MCF 10A (cell line): ENCODE measurements around the gene AKR1E2. TPM values are rescaled to one million over a fixed set of nuclear protein-coding genes. Genes with fewer than 3 reads are reported as not detected.

Experiments used
- BruUV-seq: library from RNA; stranded (reverse); fragments of 400-500 nt; replicated peaks from 2 replicates; lab custom pipeline; 2021; lab: Mats Ljungman, UMichigan
- CTCF ChIA-PET: fragments of 300-600 bp; sonication (Branson Sonifier 250); formaldehyde crosslinking; extraction: SDS; loops from one replicate; lab custom pipeline; 2021; ENCODE audit warnings: antibody characterized with exemption, inconsistent platforms; lab: Yijun Ruan, JAX
- POLR2A ChIA-PET: fragments of 300-600, 350-650 bp; sonication (Branson Sonifier 250); formaldehyde crosslinking; extraction: SDS; loops from one replicate; lab custom pipeline; 2020; ENCODE audit warnings: antibody characterized with exemption, inconsistent platforms; lab: Yijun Ruan, JAX
- DNase-seq: peaks from one replicate; pipeline ENCODE4 v3.0.0-alpha.2; 2018; ENCODE audit not compliant: unreplicated experiment
- H3K27ac Mint-ChIP-seq: one replicate; pipeline ENCODE4 v1.8.0; 2022; ENCODE audit warnings: mild to moderate bottlenecking, low read depth, mixed read lengths; ENCODE audit not compliant: unreplicated experiment
- H3K27me3 Mint-ChIP-seq: one replicate; pipeline ENCODE4 v1.8.0; 2022; ENCODE audit warnings: mixed read lengths; ENCODE audit not compliant: insufficient read depth, unreplicated experiment
- H3K36me3 Mint-ChIP-seq: one replicate; pipeline ENCODE4 v1.8.0; 2022; ENCODE audit warnings: mild to moderate bottlenecking, moderate library complexity, mixed read lengths; ENCODE audit not compliant: insufficient read depth, unreplicated experiment
- H3K4me1 Mint-ChIP-seq: one replicate; pipeline ENCODE4 v1.8.0; 2022; ENCODE audit warnings: mixed read lengths; ENCODE audit not compliant: insufficient read depth, unreplicated experiment
- H3K4me3 Mint-ChIP-seq: one replicate; pipeline ENCODE4 v1.8.0; 2022; ENCODE audit warnings: mild to moderate bottlenecking, moderate library complexity, mixed read lengths; ENCODE audit not compliant: unreplicated experiment
- H3K9me3 Mint-ChIP-seq: one replicate; pipeline ENCODE4 v1.8.0; 2022; ENCODE audit warnings: mixed read lengths; ENCODE audit not compliant: unreplicated experiment
- intact Hi-C: fragments of 100-400 bp; cut with micrococcal nuclease; formaldehyde crosslinking; loops from 2 replicates; pipeline ENCODE4 v1.14.1; 2022
- total RNA-seq: library from RNA; stranded (reverse); gene quantifications from 2 replicates; pipeline ENCODE4 v1.2.3, GENCODE V29; 2022
- TF ChIP-seq, protein P1 (sequence below): fragments of 200-600 bp; IDR thresholded peaks from one replicate; pipeline ENCODE4 v1.8.0; 2022; ENCODE audit warnings: antibody characterized with exemption, mild to moderate bottlenecking; ENCODE audit not compliant: unreplicated experiment

AKR1E2 gene
- total RNA-seq, 1 experiment from 2014 or later: not detected

DNA sequence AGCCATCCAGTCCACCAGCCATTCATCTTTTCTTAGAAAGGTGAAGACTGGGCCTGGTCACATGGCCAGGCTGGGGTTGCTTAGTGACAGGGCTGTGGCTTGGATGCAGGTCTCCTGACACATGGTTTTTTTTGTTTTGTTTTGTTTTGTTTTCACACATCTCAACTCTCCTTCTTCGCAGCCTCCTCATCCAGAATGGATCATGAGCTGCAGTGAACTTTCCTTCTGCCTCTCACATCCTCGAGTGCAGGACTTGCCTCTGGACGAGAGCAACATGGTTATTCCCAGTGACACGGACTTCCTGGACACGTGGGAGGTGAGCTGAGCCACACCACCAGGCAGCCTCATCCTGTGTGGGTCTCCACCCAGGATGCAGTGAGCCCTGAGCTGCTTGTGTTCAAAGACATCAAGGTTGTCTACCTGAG lies 9.5 kb downstream of the AKR1E2 start:
- ChIA-PET CTCF (interaction anchor here (1.2 to 6.5 kb wide), 2 partner anchors 14 to 19 kb away, joined by 5 to 54 read pairs; no protein-coding TSS in a partner anchor), POLR2A (interaction anchor here (0.8 kb wide), 1 partner anchor 12 kb away, joined by 4 read pairs; no protein-coding TSS in a partner anchor)
- TF ChIP-seq, protein P1, sequence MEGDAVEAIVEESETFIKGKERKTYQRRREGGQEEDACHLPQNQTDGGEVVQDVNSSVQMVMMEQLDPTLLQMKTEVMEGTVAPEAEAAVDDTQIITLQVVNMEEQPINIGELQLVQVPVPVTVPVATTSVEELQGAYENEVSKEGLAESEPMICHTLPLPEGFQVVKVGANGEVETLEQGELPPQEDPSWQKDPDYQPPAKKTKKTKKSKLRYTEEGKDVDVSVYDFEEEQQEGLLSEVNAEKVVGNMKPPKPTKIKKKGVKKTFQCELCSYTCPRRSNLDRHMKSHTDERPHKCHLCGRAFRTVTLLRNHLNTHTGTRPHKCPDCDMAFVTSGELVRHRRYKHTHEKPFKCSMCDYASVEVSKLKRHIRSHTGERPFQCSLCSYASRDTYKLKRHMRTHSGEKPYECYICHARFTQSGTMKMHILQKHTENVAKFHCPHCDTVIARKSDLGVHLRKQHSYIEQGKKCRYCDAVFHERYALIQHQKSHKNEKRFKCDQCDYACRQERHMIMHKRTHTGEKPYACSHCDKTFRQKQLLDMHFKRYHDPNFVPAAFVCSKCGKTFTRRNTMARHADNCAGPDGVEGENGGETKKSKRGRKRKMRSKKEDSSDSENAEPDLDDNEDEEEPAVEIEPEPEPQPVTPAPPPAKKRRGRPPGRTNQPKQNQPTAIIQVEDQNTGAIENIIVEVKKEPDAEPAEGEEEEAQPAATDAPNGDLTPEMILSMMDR: no peak
- no peak for DNase-seq
- no peaks in the 10 kb centered on the region for H3K36me3 Mint-ChIP-seq
- BruUV-seq: no TSS peak
- H3K27me3 Mint-ChIP-seq: peaks cover 18% of the 10 kb centered on the region
- no peak overlapping the region for H3K4me3 Mint-ChIP-seq
- H3K9me3 Mint-ChIP-seq: no peaks in the 10 kb centered on the region
- H3K27ac Mint-ChIP-seq: no peak overlapping the region
- intact Hi-C loops: no loop called here
- H3K4me1 Mint-ChIP-seq: no peaks in the 10 kb centered on the region

DNA sequence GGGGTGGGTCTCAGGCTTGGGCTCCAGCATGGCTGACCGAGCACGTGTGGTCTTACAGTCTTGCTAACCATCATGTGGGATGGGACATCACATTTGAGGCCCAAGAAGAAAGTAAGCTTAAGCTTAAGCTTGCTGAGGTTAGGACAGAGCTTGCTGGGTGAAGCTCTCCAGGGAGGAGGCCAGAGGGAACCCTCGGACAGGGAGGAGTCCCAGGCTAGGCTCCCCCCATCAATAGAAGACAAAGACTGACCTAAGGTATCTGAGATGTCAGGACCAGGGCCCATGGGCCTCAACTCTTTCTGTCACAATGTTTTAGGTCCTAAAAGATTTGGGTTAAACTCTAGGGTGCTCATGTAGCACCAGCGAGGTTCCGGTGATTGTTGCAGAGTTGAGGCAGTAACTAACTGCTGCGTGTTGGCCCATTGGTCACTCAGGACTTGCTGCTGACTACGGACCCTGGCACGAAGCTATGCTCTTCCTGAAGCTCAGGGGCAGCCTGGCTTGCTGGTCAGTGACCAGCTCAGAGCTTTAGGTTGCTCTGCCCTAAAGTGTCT lies 10.5 kb downstream of the AKR1E2 start:
- intact Hi-C loops: no loop called here
- CTCF ChIA-PET: interaction anchor here (0.7 to 6.5 kb wide), 5 partner anchors 13 to 171 kb away, joined by 3 to 54 read pairs (median 5); no protein-coding TSS in a partner anchor
- Mint-ChIP-seq H3K27ac (no peak overlapping the region), H3K9me3 (no peaks in the 10 kb centered on the region), H3K27me3 (peaks cover 8% of the 10 kb centered on the region), H3K4me3 (no peak overlapping the region), H3K36me3 (no peaks in the 10 kb centered on the region), H3K4me1 (no peaks in the 10 kb centered on the region)
- TF ChIP-seq, protein P1: no peak
- POLR2A ChIA-PET: interaction anchor here (0.7 to 1.5 kb wide), 2 partner anchors 9 to 17 kb away, joined by 3 read pairs; no protein-coding TSS in a partner anchor
- DNase-seq: no peak
- no TSS peak for BruUV-seq

DNA sequence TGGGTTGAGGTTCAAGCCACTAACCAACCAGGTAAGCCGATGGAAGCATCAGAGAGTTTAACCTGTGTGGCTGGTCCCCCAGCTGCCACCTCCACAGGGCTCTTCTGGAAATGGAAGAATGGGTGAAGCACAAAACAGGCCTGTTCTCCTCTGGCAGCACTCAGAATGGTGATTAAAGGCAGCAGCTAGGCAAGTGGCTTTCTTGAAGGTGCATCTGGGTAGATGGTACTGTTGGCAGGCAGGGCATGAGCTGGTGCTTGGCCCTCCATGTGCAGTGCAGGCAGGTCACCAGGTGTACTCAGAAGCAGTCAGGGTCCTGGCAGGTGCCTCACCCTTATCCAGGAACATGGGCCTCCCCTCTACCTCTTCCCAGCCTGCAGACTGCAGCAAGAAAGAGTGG lies 11.5 kb downstream of the AKR1E2 start:
- no peak overlapping the region for H3K4me3 Mint-ChIP-seq
- TF ChIP-seq, protein P1: no peak
- POLR2A ChIA-PET: interaction anchor here (0.6 to 1.5 kb wide), 3 partner anchors 10 to 233 kb away, joined by 3 to 4 read pairs (median 3); no protein-coding TSS in a partner anchor

DNA sequence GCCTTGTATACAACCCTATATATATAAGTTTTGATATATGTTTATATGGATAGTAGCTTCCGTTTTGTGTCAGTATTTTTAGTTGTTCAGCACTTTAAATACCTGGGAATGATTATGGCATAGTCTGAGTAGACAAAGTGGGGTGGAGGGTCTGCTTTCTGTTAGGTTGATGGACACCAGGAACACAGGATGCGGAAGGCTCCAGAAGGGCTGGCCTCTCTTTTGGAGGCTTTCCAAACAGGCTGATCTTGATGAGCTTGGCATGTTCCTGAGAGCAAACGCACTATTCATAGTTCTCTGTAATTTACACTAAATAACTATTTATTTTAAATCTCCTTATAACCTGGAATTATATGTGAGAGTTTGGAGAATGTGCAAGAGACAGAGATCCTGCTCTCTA lies 12.7 kb downstream of the AKR1E2 start:
- no peaks in the 10 kb centered on the region for H3K27me3 Mint-ChIP-seq
- H3K9me3 Mint-ChIP-seq: no peaks in the 10 kb centered on the region
- H3K27ac Mint-ChIP-seq: no peak overlapping the region
- TF ChIP-seq, protein P1: no peak
- no peaks in the 10 kb centered on the region for H3K36me3 Mint-ChIP-seq
- CTCF ChIA-PET: interaction anchor here (0.6 to 6.5 kb wide), 6 partner anchors 11 to 898 kb away, joined by 3 to 54 read pairs (median 4); no protein-coding TSS in a partner anchor
- no TSS peak for BruUV-seq
- H3K4me3 Mint-ChIP-seq: no peak overlapping the region
- intact Hi-C loops: no loop called here
- DNase-seq: no peak
- POLR2A ChIA-PET: no interaction called here
- no peaks in the 10 kb centered on the region for H3K4me1 Mint-ChIP-seq

More for the DNA sequence above, 11.5 kb downstream of the AKR1E2 start:
- no peaks in the 10 kb centered on the region for H3K27me3 Mint-ChIP-seq
- no peaks in the 10 kb centered on the region for H3K9me3 Mint-ChIP-seq
- intact Hi-C loops: no loop called here
- no peak overlapping the region for H3K27ac Mint-ChIP-seq
- CTCF ChIA-PET: interaction anchor here (0.6 to 6.5 kb wide), 6 partner anchors 10 to 603 kb away, joined by 3 to 54 read pairs (median 3); no protein-coding TSS in a partner anchor
- no peak for DNase-seq
- no peaks in the 10 kb centered on the region for H3K4me1 Mint-ChIP-seq
- BruUV-seq: no TSS peak
- H3K36me3 Mint-ChIP-seq: no peaks in the 10 kb centered on the region
